WTC11 (cell line): ENCODE results near the gene GRPEL2.

ENCODE experiments used
- CREB1 ChIP-seq: sonication (generic); formaldehyde crosslinking; IDR thresholded peaks from 2 replicates; pipeline ENCODE4 v1.8.0; 2023; ENCODE audit warnings: mild to moderate bottlenecking, missing genetic modification reagents
- CREM ChIP-seq: sonication (generic); formaldehyde crosslinking; IDR thresholded peaks from 2 replicates; pipeline ENCODE4 v1.8.1; 2022; ENCODE audit warnings: mild to moderate bottlenecking, missing genetic modification reagents, moderate library complexity
- E2F4 ChIP-seq: sonication (generic); formaldehyde crosslinking; IDR thresholded peaks from 2 replicates; pipeline ENCODE4 v1.8.1; 2022; ENCODE audit warnings: low read depth, mild to moderate bottlenecking, moderate library complexity, missing genetic modification reagents, borderline replicate concordance
- ZNF317 ChIP-seq: sonication (generic); formaldehyde crosslinking; IDR thresholded peaks from 2 replicates; pipeline ENCODE4 v1.8.1; 2023; ENCODE audit warnings: low read depth, mild to moderate bottlenecking, moderate library complexity, missing genetic modification reagents, borderline replicate concordance
- TF ChIP-seq, protein P1 (sequence below): fragments of 200-600 bp; IDR thresholded peaks from 2 replicates; pipeline ENCODE4 v1.8.0; 2022; ENCODE audit warnings: antibody characterized with exemption
- TF ChIP-seq, protein P2 (sequence below): sonication (generic); formaldehyde crosslinking; IDR thresholded peaks from 2 replicates; pipeline ENCODE4 v1.8.1; 2022; ENCODE audit warnings: low read depth, missing genetic modification reagents, borderline replicate concordance

DNA sequence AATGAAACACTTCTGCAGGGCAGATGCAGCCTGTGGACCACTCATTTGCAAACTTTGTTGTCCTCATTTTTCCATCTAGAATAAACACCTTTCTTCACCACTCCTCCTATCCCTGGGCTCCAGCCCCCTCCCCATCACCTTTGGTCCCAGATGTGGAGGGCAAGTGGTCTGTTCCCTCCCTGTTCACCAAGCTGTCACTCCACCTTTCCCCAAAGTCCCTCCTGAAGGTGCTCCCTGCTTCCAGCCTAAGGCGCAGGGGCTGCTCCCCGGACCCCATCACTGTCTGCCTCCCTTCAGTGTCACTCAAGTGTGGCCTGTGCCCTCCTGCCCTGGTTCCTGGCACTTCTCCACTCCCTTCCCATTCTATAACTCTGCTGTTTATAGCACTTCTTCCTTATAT lies 19.4 kb downstream of the GRPEL2 start:
- no peak for TF ChIP-seq CREM (CRISPR knock-in tag)
- TF ChIP-seq, protein P1, sequence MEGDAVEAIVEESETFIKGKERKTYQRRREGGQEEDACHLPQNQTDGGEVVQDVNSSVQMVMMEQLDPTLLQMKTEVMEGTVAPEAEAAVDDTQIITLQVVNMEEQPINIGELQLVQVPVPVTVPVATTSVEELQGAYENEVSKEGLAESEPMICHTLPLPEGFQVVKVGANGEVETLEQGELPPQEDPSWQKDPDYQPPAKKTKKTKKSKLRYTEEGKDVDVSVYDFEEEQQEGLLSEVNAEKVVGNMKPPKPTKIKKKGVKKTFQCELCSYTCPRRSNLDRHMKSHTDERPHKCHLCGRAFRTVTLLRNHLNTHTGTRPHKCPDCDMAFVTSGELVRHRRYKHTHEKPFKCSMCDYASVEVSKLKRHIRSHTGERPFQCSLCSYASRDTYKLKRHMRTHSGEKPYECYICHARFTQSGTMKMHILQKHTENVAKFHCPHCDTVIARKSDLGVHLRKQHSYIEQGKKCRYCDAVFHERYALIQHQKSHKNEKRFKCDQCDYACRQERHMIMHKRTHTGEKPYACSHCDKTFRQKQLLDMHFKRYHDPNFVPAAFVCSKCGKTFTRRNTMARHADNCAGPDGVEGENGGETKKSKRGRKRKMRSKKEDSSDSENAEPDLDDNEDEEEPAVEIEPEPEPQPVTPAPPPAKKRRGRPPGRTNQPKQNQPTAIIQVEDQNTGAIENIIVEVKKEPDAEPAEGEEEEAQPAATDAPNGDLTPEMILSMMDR: no peak
- no peak for TF ChIP-seq E2F4 (CRISPR knock-in tag)
- no peak for TF ChIP-seq CREB1 (CRISPR knock-in tag)
- TF ChIP-seq, protein P2, sequence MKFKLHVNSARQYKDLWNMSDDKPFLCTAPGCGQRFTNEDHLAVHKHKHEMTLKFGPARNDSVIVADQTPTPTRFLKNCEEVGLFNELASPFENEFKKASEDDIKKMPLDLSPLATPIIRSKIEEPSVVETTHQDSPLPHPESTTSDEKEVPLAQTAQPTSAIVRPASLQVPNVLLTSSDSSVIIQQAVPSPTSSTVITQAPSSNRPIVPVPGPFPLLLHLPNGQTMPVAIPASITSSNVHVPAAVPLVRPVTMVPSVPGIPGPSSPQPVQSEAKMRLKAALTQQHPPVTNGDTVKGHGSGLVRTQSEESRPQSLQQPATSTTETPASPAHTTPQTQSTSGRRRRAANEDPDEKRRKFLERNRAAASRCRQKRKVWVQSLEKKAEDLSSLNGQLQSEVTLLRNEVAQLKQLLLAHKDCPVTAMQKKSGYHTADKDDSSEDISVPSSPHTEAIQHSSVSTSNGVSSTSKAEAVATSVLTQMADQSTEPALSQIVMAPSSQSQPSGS (CRISPR knock-in tag): no peak
- no peak for TF ChIP-seq ZNF317 (CRISPR knock-in tag)
